Ovary (tissue), 9 donors: Measurements from ENCODE around the gene PYY. TPM values are rescaled to one million over a fixed set of nuclear protein-coding genes. Genes with fewer than 3 reads are reported as not detected.

Experiments used
- DNase-seq, 5 donors: peaks; one replicate each; pipeline ENCODE4 v3.0.0-alpha.2; 2019 to 2020
- H3K27ac ChIP-seq, 2 donors: fragments of 200-600 bp; one replicate each; pipeline versions ENCODE4 v1.5.1 to v1.8.0; 2019 to 2022
- H3K27me3 ChIP-seq: fragments of 200-600 bp; one replicate; pipeline ENCODE4 v1.8.0; 2022
- H3K36me3 ChIP-seq: fragments of 200-600 bp; sonication (generic); one replicate; pipeline ENCODE4 v1.5.1; 2019
- H3K4me1 ChIP-seq: one replicate; pipeline ENCODE4 v1.8.1; 2013; ENCODE audit warnings: mild to moderate bottlenecking, moderate library complexity; ENCODE audit not compliant: insufficient read depth
- H3K4me3 ChIP-seq: fragments of 200-600 bp; sonication (generic); one replicate; pipeline ENCODE4 v1.5.1; 2017
- H3K9me3 ChIP-seq, 2 donors: fragments of 200-600 bp in 1 of 2; sonication (generic) in 1 of 2; one replicate each; pipeline versions ENCODE4 v1.5.1 to v1.8.1; 2013 to 2019; ENCODE audit warnings: mild to moderate bottlenecking in 1 of 2, moderate library complexity in 1 of 2
- CTCF ChIP-seq, 3 donors: fragments of 450-650 bp in 2 of 3; fragments of 200-600 bp in 1 of 3; IDR thresholded peaks; one replicate each; pipeline versions ENCODE4 v1.5.1 to v1.8.0; 2016 to 2022; ENCODE audit warnings: antibody characterized with exemption in 3 of 3, mild to moderate bottlenecking in 1 of 3
- EP300 ChIP-seq: sonication (generic); formaldehyde crosslinking; IDR thresholded peaks from one replicate; pipeline ENCODE4 v1.6.1; 2017; ENCODE audit warnings: antibody characterized with exemption
- POLR2A ChIP-seq: fragments of 450-650 bp; IDR thresholded peaks from one replicate; pipeline ENCODE4 v1.6.1; 2017; ENCODE audit warnings: antibody characterized with exemption, mild to moderate bottlenecking, moderate library complexity
- WGBS, 3 donors: extraction: QIAGEN DNeasy Blood & Tissue Kit in 1 of 3; methylation state at CpG; one replicate each; pipeline versions ENCODE4 v1.1.5 to v1.1.7; 2013 to 2017; 5-methylcytosine and 5-hydroxymethylcytosine counted together
- intact Hi-C, 4 donors: fragments of 100-400 bp; cut with DNase I; formaldehyde crosslinking; loops; one replicate each; pipeline versions ENCODE4 v1.11.0 to v1.15.1; 2022 to 2023
- polyA plus RNA-seq, 2 donors: library from polyadenylated mRNA; stranded (reverse); fragments of 200-250 nt in 1 of 2; fragments of 350-450 nt in 1 of 2; fragmentation: Illumina TruSeq in 1 of 2; extraction: RNeasy Lipid Tissue Mini Kit (QIAGEN cat#74804) in 1 of 2; gene quantifications; one replicate each; pipeline ENCODE4 v1.2.3, GENCODE V29; 2013 to 2014
- total RNA-seq, 7 donors: library from RNA; depleted of rRNA in 2 of 7; stranded (reverse); fragments of >200 nt in 2 of 7; fragmentation: NEBNext Ultra II Directional in 3 of 7; extraction: Animal tissue kit (Norgen Biotek cat#: 25700) in 3 of 7; gene quantifications; one replicate each; pipeline versions ENCODE4 v1.1.0 to v1.2.4, GENCODE V29; 2016 to 2023
- donor health status: DM: no; HTN: no; CAD: no; lungs with moderate emphysema.
- donor health status: DM: no; HTN: no; CAD: no.
- donor health status: Bipolar disorder and iron deficiency.
- donor health status: DM: yes; HTN: yes; CAD: no.
- donor health status: DM: no; HTN: no; CAD: no.
- donor health status: DM: yes; HTN: yes; CAD: no.

The PYY gene
- total and polyA plus RNA-seq, 9 donors, result 0.18 to 1.1 (median 0.69) TPM; not detected in 6

DNA sequence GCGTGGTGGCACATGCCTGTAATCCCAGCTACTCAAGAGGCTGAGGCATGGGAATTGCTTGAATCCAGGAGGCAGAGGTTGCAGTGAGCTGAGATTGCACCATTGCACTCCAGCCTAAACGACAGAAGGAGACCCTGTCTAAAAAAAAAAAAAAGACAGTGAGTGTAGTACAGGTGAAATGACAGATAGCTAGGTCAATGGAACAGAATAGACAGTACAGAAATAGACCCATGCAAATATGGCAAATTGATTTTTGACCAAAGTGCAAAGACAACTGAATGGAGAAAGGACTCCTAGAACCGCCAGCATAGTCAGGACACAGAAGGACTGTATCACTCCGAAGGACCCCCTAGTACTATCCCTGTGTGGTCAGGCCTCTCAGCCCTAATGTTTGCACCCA, 16.6 kb upstream of the PYY start:
- intact Hi-C loops, result no loop called here

GRCh38 chr17:43967251-43967875, 13.6 kb upstream of the PYY start:
- Histone ChIP-seq H3K9me3 (no peaks in the 10 kb centered on the region), H3K4me1 (no peaks in the 10 kb centered on the region), H3K27ac (no peak overlapping the region), H3K27me3 (no peaks in the 10 kb centered on the region), H3K4me3 (no peak overlapping the region), H3K36me3 (no peaks in the 10 kb centered on the region)
- no peak for DNase-seq
- TF ChIP-seq POLR2A (no peak), EP300 (no peak), CTCF (IDR thresholded peaks at IDR 0.05) (no peak)
- 38 to 53% (median 51%) methylated on average over 9 of the region's 9 CpGs for whole genome bisulfite sequencing, 3 donors
- intact Hi-C loops, result no loop called here

More for the DNA sequence above, 16.6 kb upstream of the PYY start:
- no peaks in the 10 kb centered on the region for H3K27me3 ChIP-seq
- no peaks in the 10 kb centered on the region for H3K4me1 ChIP-seq
- 65 to 85% (median 74%) methylated on average over 4 of the region's 4 CpGs for WGBS, 3 donors
- DNase-seq, result no peak
- H3K36me3 ChIP-seq, result no peaks in the 10 kb centered on the region
- H3K4me3 ChIP-seq, result no peak overlapping the region
- no peak overlapping the region for H3K27ac ChIP-seq
- TF ChIP-seq EP300, result no peak
- no peak for TF ChIP-seq CTCF (IDR thresholded peaks at IDR 0.05)
- no peak for TF ChIP-seq POLR2A
- no peaks in the 10 kb centered on the region for H3K9me3 ChIP-seq

- no peak for DNase-seq
- WGBS, 3 donors, result 78 to 83% (median 79%) methylated on average over 3 of the region's 3 CpGs
- no peak for TF ChIP-seq POLR2A
- no peak for TF ChIP-seq EP300
- no peak for TF ChIP-seq CTCF (IDR thresholded peaks at IDR 0.05)
- Histone ChIP-seq H3K36me3 (no peaks in the 10 kb centered on the region), H3K27ac (no peak overlapping the region), H3K4me1 (no peaks in the 10 kb centered on the region), H3K4me3 (no peak overlapping the region), H3K9me3 (no peaks in the 10 kb centered on the region), H3K27me3 (no peaks in the 10 kb centered on the region)
- intact Hi-C loops, result no loop called here
Measured at GRCh38 chr17:43966276-43966675, 12.5 kb upstream of the PYY start.

DNA sequence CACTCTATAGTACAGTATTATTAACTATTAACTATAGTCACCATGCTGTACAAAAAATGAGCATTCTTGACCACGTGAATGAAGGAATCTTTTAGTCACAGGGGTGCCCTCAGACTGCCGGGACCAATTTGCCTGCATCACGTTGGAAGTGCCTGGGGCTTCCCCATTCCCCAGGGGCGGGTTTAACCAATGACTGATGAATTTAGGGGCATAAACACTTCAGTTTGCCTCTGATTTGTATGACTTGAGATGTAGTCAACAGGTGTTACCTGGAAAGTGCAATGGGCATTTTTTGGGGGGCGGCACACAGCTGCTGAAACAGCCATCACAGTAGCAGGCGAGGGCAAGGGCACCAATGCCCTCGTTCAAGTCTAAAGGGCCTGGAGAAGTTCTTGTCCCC, 8.7 kb upstream of the PYY start:
- Histone ChIP-seq H3K36me3 (no peaks in the 10 kb centered on the region), H3K27ac (no peak overlapping the region), H3K4me1 (no peaks in the 10 kb centered on the region), H3K4me3 (no peak overlapping the region), H3K27me3 (no peaks in the 10 kb centered on the region), H3K9me3 (no peaks in the 10 kb centered on the region)
- TF ChIP-seq CTCF (IDR thresholded peaks at IDR 0.05), result no peak
- TF ChIP-seq EP300, result no peak
- no peak for TF ChIP-seq POLR2A
- no peak for DNase-seq
- 48 to 59% (median 51%) methylated on average over 7 of the region's 7 CpGs for WGBS, 3 donors
- intact Hi-C loops, result no loop called here
